Testis (tissue), 2 donors: ENCODE results near the gene MYG1.

ENCODE experiments used
- POLR2A ChIP-seq: fragments of 450-650 bp; IDR thresholded peaks from one replicate; pipeline ENCODE4 v1.6.1; 2017; ENCODE audit warnings: antibody characterized with exemption, mild to moderate bottlenecking, moderate library complexity
- TF ChIP-seq, protein P1 (sequence below), 3 experiments: fragments of 450-650 bp in 2 of 3; fragments of 200-600 bp in 1 of 3; sonication (generic) in 1 of 3; IDR thresholded peaks; one replicate each; pipeline ENCODE4 v1.5.1; 2016 to 2019; ENCODE audit warnings: antibody characterized with exemption in 3 of 3, mild to moderate bottlenecking in 2 of 3, moderate library complexity in 1 of 3

DNA sequence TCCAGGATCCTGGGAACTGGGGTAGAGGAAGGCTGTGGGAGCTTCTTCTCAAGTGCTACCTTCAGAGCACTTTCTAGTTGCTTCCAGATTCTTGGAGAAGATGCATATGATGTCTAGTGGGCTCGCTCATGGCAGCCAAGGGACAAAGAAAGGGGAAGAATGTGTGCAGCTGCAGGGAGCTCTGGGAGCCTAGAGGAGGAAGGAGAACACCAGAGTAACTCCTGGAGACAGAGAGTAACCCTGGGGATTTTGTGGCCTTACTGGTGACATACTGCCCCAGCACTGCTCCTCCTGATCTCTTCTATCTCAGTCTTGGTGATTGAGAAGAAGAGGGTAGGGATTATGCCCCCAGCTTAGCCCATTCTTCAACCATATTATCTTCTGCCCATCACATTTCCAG, 47.0 kb downstream of the MYG1 start:
- TF ChIP-seq, protein P1, sequence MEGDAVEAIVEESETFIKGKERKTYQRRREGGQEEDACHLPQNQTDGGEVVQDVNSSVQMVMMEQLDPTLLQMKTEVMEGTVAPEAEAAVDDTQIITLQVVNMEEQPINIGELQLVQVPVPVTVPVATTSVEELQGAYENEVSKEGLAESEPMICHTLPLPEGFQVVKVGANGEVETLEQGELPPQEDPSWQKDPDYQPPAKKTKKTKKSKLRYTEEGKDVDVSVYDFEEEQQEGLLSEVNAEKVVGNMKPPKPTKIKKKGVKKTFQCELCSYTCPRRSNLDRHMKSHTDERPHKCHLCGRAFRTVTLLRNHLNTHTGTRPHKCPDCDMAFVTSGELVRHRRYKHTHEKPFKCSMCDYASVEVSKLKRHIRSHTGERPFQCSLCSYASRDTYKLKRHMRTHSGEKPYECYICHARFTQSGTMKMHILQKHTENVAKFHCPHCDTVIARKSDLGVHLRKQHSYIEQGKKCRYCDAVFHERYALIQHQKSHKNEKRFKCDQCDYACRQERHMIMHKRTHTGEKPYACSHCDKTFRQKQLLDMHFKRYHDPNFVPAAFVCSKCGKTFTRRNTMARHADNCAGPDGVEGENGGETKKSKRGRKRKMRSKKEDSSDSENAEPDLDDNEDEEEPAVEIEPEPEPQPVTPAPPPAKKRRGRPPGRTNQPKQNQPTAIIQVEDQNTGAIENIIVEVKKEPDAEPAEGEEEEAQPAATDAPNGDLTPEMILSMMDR (IDR thresholded peaks at IDR 0.05): no peak
- no peak for TF ChIP-seq POLR2A
